Adrenal gland (tissue), 12 donors: ENCODE measurements around the gene HDAC11. TPM values are rescaled to one million over a fixed set of nuclear protein-coding genes. Genes with fewer than 3 reads are reported as not detected.
A peak's percentile ranks its signal among the peaks of the same experiment; 100 is the strongest.
"Not testable (repeated sequence)": the region's sequence is repeated elsewhere in the genome, so short reads cannot be mapped to it uniquely, and the experiment has no call there.

Experiments used
- DNase-seq, 7 donors: peaks; one replicate each; pipeline ENCODE4 v3.0.0-alpha.2; 2019 to 2020
- H3K27ac ChIP-seq, 5 donors: fragments of 200-600 bp; sonication (generic) in 4 of 5; 1 replicate in 3 of 5; 2 replicates in 2 of 5; pipeline versions ENCODE4 v1.5.1 to v1.8.0; 2016 to 2020; ENCODE audit warnings: mild to moderate bottlenecking in 1 of 5
- H3K27me3 ChIP-seq: fragments of 200-600 bp; 2 replicates; pipeline ENCODE4 v1.8.0; 2021
- H3K36me3 ChIP-seq, 2 donors: fragments of 200-600 bp; replicated peaks in 1 of 2; 1 replicate in 1 of 2; 2 replicates in 1 of 2; pipeline versions ENCODE4 v1.5.1 to v1.8.0; 2018 to 2022
- H3K4me1 ChIP-seq, 2 donors: fragments of 200-600 bp; replicated peaks in 1 of 2; 1 replicate in 1 of 2; 2 replicates in 1 of 2; pipeline versions ENCODE4 v1.5.1 to v1.8.0; 2018 to 2021
- H3K4me3 ChIP-seq, 4 donors: fragments of 200-600 bp; sonication (generic) in 3 of 4; one replicate each; pipeline ENCODE4 v1.5.1; 2016 to 2018
- H3K9me3 ChIP-seq, 3 donors: fragments of 200-600 bp; sonication (generic) in 1 of 3; replicated peaks in 1 of 3; 1 replicate in 2 of 3; 2 replicates in 1 of 3; pipeline versions ENCODE4 v1.5.1 to v1.8.0; 2016 to 2021
- CTCF ChIP-seq, 6 experiments: fragments of 450-650 bp in 4 of 6; fragments of 200-600 bp in 2 of 6; sonication (generic) in 1 of 6; IDR thresholded peaks; 1 replicate in 5 of 6; 2 replicates in 1 of 6; pipeline versions ENCODE4 v1.5.1 to v1.8.0; 2016 to 2021; ENCODE audit warnings: antibody characterized with exemption in 6 of 6, mild to moderate bottlenecking in 2 of 6, moderate library complexity in 1 of 6
- POLR2A ChIP-seq, 2 donors: fragments of 450-650 bp; IDR thresholded peaks; one replicate each; pipeline ENCODE4 v1.6.1; 2017; ENCODE audit warnings: antibody characterized with exemption in 2 of 2, mild to moderate bottlenecking in 2 of 2, moderate library complexity in 1 of 2
- WGBS, 4 donors: extraction: QIAGEN DNeasy Blood & Tissue Kit in 2 of 4; methylation state at CpG; one replicate each; pipeline versions ENCODE4 v1.1.5 to v1.1.7; 2013 to 2017; 5-methylcytosine and 5-hydroxymethylcytosine counted together
- intact Hi-C, 2 donors: fragments of 100-400 bp; cut with DNase I; formaldehyde crosslinking; loops; one replicate each; pipeline versions ENCODE4 v1.14.1 to v1.15.0; 2022 to 2023
- polyA plus RNA-seq, 3 donors: library from polyadenylated mRNA; stranded (reverse); fragments of 200-250 nt in 2 of 3; fragments of 350-450 nt in 1 of 3; fragmentation: Illumina TruSeq in 1 of 3; extraction: RNeasy Lipid Tissue Mini Kit (QIAGEN cat#74804) in 1 of 3; gene quantifications; one replicate each; pipeline ENCODE4 v1.2.3, GENCODE V29; 2013 to 2014
- total RNA-seq, 9 donors: library from RNA; depleted of rRNA in 4 of 9; stranded (reverse); fragments of >200 nt in 4 of 9; fragments of 120-200 nt in 1 of 9; fragmentation: NEBNext Ultra II Directional in 1 of 9; extraction: Animal tissue kit (Norgen Biotek cat#: 25700) in 1 of 9; gene quantifications; one replicate each; pipeline versions ENCODE4 v1.1.0 to v1.2.4, GENCODE V29; 2013 to 2023
- donor health status: healthy with polysubstance abuse.
- donor health status: Bipolar disorder and iron deficiency.
- donor health status: DM: yes; HTN: yes; CAD: no.
- donor health status: DM: no; HTN: no; CAD: no.
- donor health status: DM: no; HTN: no; CAD: no.
- donor health status: DM: yes; HTN: yes; CAD: no.

Gene HDAC11
- total and polyA plus RNA-seq, 12 donors, result 6.9 to 58.0 (median 15.9) TPM

GRCh38 chr3:13440204-13440817, 39.8 kb upstream of the HDAC11 start:
- TF ChIP-seq CTCF (IDR thresholded peaks at IDR 0.05), result no peak
- intact Hi-C loops, result no loop called here
- 68 to 80% (median 76%) methylated on average over 4 of the region's 4 CpGs for WGBS, 4 donors
- H3K27ac ChIP-seq, result no peak overlapping the region
- no peaks in the 10 kb centered on the region for H3K4me1 ChIP-seq
- no peaks in the 10 kb centered on the region for H3K36me3 ChIP-seq
- H3K4me3 ChIP-seq, result no peak overlapping the region
- H3K27me3 ChIP-seq, result no peaks in the 10 kb centered on the region
- no peak for DNase-seq
- H3K9me3 ChIP-seq, result no peaks in the 10 kb centered on the region

DNA sequence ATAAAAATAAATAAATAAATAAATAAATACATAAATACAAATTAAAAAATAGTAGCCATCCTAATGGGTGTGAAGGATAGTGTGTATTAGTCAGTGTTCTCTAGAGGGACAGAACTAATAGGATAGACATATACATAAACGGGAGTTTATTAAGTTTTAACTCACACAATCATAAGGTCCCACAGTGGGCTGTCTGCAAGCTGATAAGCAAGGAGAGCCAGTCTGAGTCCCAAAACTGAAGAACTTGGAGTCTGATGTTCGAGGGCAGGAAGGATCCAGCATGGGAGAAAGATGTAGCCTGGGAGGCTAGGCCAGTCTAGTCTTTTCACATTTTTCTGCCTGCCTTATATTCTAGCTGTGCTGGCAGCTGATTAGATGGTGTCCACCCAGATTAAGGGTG, 37.2 kb upstream of the HDAC11 start:
- H3K4me1 ChIP-seq, DNase-seq, H3K27ac ChIP-seq, H3K9me3 ChIP-seq, H3K4me3 ChIP-seq, H3K36me3 ChIP-seq, H3K27me3 ChIP-seq, intact Hi-C loops: not testable (repeated sequence)
- WGBS, 4 donors, result 78 to 98% (median 93%) methylated on average over 2 of the region's 2 CpGs

- DNase-seq, result peak in 3 of 7 donors; percentile 26 to 59 (median 45)
These were observed 28.8 kb upstream of the HDAC11 start for GRCh38 chr3:13451301-13451673.

DNA sequence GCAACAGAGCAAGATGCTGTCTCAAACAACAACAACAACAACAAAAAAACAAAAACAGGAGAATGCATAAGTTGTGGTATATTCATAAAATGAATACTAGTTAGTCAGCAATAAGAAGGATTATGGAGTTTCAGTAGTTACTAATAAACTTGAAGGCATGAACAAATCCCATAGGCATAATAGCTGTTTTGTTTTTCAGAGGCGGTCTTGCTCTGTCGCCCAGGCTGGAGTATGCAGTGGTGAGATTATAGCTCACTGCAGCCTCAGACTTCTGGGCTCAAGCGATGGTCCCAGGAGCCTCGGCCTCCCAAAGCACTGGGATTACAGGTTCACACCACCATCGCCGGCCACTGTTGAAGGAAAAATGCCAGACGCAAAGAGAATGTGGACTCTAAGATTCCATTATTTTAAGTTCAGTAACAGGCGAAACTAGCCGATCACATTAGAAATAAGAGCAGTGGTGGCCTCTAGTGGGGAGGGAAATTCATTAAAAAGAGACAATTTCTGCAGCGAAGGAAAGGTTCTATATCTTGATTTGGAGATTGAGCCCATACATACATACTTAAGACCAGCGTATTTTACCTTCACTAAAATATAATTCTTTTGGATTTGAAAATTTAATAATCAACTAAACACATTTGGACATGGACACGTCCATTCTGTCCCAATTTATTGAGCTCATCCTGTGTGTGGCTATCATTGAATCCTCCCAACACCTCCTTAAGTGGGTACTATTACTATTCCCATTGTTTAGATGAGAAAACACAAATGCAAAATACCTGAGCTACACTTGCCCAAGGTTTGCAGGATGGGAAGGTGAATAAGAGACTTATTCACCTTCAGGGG, 27.4 kb upstream of the HDAC11 start:
- 21 to 26% (median 24%) methylated on average over 12 of the region's 12 CpGs for WGBS, 4 donors
- TF ChIP-seq CTCF (IDR thresholded peaks at IDR 0.05) (peak in 5 of 6 experiments; percentile 62 to 76 (median 70)), POLR2A (IDR thresholded peaks at IDR 0.05) (no peak)
- DNase-seq, result peak; percentile 28 to 67 (median 52)
- Histone ChIP-seq H3K9me3 (no peaks in the 10 kb centered on the region), H3K4me1 (peaks cover 0 to 11% of the 10 kb centered on the region in 2 donors), H3K4me3 (peak overlapping the region in 1 of 4 donors; percentile 57), H3K36me3 (no peaks in the 10 kb centered on the region), H3K27ac (peak overlapping the region in 3 of 5 donors; percentile 75 to 93 (median 82)), H3K27me3 (no peaks in the 10 kb centered on the region)
- intact Hi-C loops, result loop anchor here (5.0 to 10.0 kb wide), 2 partner anchors 148 to 360 kb away; no protein-coding TSS in a partner anchor

More at GRCh38 chr3:13451301-13451673, 28.8 kb upstream of the HDAC11 start:
- H3K27me3 ChIP-seq, result no peaks in the 10 kb centered on the region
- H3K4me1 ChIP-seq, result peaks cover 0 to 11% of the 10 kb centered on the region in 2 donors
- intact Hi-C loops, result loop anchor here (5.0 to 10.0 kb wide), 2 partner anchors 146 to 359 kb away; no protein-coding TSS in a partner anchor
- no peak for TF ChIP-seq POLR2A (IDR thresholded peaks at IDR 0.05)
- no peak for TF ChIP-seq CTCF (IDR thresholded peaks at IDR 0.05)
- H3K27ac ChIP-seq, result peak overlapping the region in 3 of 5 donors; percentile 75 to 93 (median 82)
- no peaks in the 10 kb centered on the region for H3K36me3 ChIP-seq
- H3K4me3 ChIP-seq, result peak overlapping the region in 3 of 4 donors; percentile 22 to 74 (median 57)
- WGBS, 4 donors, result 2 to 5% (median 4%) methylated on average over 6 to 7 of the region's 7 CpGs
- no peaks in the 10 kb centered on the region for H3K9me3 ChIP-seq
